ENCODE data around the gene PLCL2.

DNA sequence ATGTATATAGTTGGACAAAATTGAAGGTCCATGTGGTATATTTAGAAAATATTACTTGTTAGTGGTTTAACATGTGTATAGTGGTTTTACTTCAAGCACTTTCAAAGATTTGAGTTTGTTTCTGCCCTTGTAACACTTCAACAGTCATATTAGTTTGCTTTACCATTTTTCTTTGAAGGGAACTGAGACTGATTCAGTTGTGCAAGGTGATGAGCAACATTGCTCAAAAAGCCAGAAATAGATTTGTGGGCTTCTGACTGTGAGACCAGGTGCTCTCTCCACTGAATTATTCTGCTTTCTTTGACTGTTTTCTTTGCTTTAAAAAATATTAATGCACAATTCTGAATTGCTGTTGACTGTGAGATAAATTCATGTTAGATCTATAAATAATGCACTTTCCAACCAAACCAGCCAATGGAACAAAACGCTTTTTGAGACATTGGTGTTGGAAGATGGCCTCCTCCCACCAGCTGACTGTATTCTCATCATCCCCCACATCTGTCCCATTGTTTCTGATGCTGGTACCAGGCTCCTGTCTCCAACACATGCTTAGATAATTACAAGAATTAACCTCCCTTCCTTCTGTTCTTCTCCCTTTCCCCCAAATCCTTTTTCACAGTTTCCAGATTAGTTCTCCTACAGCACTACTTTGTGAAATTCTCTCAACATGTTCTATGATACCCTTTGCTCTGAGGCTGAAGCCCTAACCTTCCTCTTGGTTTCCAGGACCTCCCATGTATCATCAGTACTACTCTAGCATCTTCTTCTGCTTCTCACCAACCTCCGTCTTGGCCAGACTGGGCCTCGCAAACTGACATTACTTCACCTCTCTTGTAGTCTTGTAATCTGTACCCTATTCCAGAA is 27.9 kb downstream of the PLCL2 start:
- TF ChIP-seq EZH2 (IDR thresholded peaks at IDR 0.05) (no peak), POLR2AphosphoS5 (IDR thresholded peaks at IDR 0.05; ENCODE audit: borderline replicate concordance, low read depth, low read length) (no peak), FOXP2 (optimal IDR thresholded peaks at IDR 0.05; ENCODE audit: control extremely low read depth, extremely low read length, insufficient read depth) (no peak)

Measured in SK-N-MC (cell line).